GM19397 (cell line): ENCODE data around the gene CLEC12A.
"Not testable (repeated sequence)": the region's sequence is repeated elsewhere in the genome, so short reads cannot be mapped to it uniquely, and the experiment has no call there.

Source experiments
- ATAC-seq: cut with Tn5 transposase; IDR thresholded peaks from one replicate; pipeline ENCODE4 v1.9.1; 2021; ENCODE audit warnings: mild to moderate bottlenecking, moderate library complexity; ENCODE audit not compliant: unreplicated experiment

CLEC12A gene

DNA sequence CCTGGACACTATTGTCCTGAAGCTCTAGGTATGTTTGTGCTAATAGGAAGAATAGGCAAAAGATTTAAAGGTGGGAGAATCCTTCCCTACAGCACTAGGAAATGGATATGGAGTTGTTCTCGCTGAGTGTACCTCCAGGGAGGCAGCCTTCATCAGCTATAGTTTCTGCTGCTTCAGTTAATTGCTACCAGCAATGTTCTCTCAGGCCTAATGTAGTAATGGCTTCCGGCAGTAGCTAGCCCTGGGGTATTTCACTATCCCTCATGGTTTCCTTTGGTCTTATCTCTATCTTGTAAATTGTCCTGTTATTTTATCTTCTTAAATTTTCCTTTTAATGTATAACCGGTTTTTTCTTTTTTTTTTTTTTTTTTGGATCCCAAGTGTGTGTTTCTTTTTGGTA is 9.3 kb upstream of the CLEC12A start:
- ATAC-seq = no peak

DNA sequence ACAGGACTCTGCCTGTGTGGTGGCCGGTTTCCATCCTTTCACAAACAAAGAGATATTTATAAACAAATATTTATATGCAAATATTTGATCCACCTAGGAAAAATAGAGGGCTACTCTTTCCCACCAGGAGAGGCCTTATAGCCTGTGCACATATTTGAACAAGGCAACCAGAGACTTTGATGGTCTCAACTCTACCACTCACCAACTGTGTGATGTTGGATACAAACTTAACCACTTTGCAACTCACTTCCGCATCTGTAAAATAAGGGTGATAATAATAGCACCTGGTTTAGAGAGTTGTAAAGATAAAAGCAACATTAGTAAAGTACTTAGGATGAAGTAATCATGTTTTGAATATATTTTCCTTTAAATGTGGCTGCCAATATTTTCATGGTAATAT is 1.5 kb upstream of the CLEC12A start:
- ATAC-seq = no peak

DNA sequence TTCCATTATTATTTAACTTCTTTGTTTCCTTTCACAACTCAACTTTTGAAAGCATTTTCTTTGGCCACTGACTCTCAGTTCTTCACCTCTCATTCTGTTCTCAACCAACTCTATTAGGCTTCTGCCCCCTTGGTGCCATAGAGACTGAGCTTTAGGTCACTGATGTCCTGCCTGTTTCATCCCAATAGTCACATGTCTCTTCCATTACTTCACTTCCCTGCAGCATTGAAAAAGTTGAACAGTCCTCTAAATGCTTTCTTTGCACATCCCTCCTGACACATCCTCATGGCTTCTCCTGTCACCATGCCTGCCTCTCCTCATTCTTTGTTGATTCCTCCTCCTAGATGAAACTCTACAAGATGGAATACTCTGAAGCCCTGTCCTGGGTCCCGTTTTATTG is 2.7 kb downstream of the CLEC12A start:
- no peak for ATAC-seq

DNA sequence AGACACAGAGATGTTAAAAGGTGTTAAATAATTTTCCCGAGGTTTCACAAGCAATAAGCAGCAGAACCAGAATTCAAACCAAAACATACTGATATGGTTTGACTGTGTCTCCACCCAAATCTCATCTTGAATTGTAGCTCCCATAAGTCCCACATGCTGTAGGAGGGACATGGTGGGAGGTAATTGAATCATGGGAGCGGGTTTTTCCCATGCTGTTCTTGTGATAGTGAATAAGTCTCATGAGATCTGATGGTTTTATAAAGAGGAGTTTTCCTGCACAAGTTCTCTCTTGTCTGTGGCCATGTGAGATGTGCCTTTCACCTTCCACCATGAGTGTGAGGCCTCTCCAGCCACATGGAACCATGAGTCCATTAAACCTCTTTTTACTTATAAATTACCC is 3.5 kb downstream of the CLEC12A start:
- not testable (repeated sequence) for ATAC-seq

DNA sequence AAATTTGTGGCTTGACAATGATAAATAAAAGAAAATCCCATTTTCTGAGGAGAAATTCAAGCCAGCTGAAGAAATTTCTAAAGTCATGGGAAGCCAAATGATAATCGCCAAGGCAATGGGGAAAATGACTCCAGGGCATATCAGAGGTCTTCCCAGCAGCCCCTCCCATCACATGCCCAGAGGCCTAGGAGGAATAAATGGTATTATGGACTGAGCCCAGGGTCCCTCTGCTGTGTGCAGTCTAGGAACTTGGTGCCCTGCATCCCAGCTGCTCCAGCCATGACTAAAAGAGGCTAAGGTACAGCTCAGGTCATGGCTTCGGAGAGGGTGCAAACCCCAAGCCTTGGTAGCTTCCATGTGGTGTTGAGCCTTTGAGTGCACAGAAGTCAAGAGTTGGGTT is 4.4 kb downstream of the CLEC12A start:
- ATAC-seq = no peak

- ATAC-seq = not testable (repeated sequence)
Measured at GRCh38 chr12:9976626-9977025, 5.4 kb downstream of the CLEC12A start.

GRCh38 chr12:9977916-9978315 is 6.7 kb downstream of the CLEC12A start:
- ATAC-seq = no peak

GRCh38 chr12:9980126-9980525 is 8.9 kb downstream of the CLEC12A start:
- no peak for ATAC-seq

GRCh38 chr12:9991876-9992275 is 20.7 kb downstream of the CLEC12A start:
- ATAC-seq = no peak

DNA sequence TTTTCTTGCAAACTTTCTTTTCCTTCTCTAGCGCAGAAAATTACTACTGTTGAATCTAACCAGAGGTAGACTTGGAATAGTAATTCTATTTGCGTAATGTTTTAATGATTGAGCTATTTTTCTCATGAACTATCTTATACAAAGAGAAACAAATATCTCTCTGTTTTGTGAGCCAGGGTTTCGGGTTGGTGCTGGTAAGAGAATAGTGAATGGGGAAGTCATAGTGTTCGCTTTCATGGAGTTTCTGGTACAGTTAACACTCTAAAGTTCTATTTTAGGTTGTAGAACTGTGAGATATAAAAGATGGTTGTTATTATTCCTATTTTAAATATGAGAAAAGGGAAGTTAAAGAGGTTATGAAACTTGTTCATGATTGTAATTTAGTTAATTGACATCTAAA is 21.1 kb downstream of the CLEC12A start:
- no peak for ATAC-seq

- ATAC-seq = no peak
Measured at GRCh38 chr12:9999016-9999415, 27.8 kb downstream of the CLEC12A start, which contains the start of gene CLEC1B. Gene CLEC1B (minus strand): TSS chr12:9999121. CDS start chr12:9999100, 21 bp downstream.

GRCh38 chr12:10001171-10001776 is 30.1 kb downstream of the CLEC12A start:
- no peak for ATAC-seq

- no peak for ATAC-seq
Measured at GRCh38 chr12:10012630-10013330, 41.6 kb downstream of the CLEC12A start.

DNA sequence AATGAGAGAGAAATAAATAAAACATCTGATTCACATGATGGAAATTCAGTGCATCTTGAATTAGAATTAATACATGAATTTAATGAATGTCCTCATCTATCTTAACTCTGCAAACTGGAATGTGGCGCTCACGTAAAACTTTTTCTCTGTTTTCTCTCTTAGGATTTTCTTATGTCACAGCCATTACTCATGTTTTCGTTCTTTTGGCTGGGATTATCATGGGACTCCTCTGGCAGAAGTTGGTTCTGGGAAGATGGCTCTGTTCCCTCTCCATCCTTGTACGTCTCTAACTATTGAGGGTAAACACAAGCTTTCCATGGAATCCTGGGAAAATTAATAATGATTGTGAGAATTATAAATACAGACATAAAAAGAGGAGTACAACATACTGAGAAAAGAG is 44.2 kb downstream of the CLEC12A start:
- ATAC-seq = no peak

DNA sequence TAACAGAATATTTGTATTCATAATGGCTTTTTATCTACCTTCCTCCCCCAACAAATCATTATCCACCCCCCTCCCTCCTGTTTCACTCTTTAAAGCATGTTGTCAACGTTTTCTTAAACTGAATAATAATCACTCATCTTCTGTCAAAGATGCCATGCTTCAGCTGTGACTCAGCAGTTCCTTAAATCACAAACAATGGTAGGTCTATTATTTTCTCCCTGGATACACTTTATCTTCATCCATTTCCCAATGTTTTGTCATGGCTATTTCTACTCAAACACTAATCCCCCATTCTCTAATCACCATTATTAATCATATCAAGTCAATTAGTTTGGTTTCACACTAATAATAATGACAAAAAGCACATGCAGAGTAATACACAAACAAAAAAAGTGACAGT is 45.7 kb downstream of the CLEC12A start:
- no peak for ATAC-seq

DNA sequence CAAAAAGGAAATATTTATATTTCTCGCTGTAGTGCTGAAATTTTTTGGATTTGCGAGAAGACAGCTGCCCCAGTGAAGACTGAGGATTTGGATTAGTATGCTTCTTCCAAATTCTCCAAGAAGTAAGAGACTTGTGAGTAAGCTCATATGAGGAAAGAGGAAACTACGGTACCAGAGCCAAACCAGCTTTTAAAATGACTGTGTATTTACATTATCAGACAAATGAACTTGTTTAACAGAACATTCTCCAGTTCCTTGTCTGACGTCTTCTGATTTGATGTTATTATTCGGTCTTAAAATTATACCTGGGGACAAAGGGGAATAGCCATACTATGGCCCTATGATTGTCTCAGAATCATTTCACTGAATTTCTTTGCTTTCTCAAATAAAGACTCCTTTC is 47.2 kb downstream of the CLEC12A start:
- no peak for ATAC-seq

DNA sequence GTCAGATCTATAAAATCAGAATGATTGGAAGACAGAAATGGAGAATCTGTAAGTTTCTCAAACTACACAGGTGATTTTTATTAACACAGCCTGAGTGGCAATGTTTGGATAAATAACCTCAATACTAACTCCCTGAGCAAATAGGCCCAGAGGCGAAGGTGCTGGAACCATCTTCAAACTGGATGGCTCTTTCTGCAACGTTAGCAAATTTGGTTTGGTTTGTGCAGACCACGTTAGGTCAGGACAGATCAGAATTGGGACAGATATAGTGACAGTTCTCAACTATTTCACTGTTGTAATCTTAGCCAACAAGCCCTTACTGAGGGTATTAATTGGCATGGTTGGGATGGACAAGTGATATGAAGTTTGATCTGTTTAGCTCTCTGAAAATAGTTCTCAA is 50.1 kb downstream of the CLEC12A start:
- no peak for ATAC-seq

DNA sequence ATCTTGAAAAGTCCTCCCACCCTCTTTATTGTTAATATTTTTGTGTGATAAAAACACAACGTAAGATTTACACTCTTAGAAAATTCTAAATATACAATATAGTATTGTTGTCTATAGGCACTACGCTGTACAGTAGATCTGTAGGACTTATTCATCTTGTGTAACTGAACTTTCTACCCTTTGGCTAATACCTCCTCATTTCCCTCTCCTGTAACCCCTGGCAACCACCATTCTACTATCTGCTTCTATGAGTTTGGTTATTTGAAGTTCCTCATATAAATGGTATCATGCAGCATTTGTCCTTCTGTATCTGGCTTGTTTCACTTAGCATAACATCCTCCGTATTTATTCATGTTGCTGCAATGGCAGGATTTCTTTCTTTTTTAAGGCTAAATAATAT is 54.0 kb downstream of the CLEC12A start:
- no peak for ATAC-seq

DNA sequence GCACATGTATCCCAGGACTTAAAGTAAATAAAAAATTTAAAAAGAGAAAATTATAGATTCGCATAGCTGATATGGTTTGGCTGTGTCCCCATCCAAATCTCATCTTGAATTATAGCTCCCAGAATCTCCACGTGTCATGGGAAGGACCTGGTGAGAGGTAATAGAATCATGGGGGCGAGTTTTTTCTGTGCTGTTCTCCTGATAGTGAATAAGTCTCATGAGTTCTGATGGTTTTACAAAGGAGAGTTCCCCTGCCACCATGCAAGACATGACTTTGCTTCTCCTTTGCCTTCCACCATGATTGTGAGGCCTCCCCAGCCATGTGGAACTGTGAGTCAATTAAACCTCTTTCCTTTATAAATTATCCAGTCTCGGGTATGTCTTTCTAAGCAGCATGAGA is 55.5 kb downstream of the CLEC12A start:
- not testable (repeated sequence) for ATAC-seq

GRCh38 chr12:10027311-10027710 is 56.1 kb downstream of the CLEC12A start:
- no peak for ATAC-seq

- ATAC-seq = no peak
Measured at GRCh38 chr12:10027721-10028120, 56.5 kb downstream of the CLEC12A start.

GRCh38 chr12:10030446-10030845 is 59.2 kb downstream of the CLEC12A start, which contains the start of gene CLEC9A:
Gene CLEC9A (plus strand): TSS chr12:10030682. CDS start chr12:10052688, 22,006 bp downstream.
- ATAC-seq = no peak

- ATAC-seq = no peak
Measured at GRCh38 chr12:10031321-10031720, 60.1 kb downstream of the CLEC12A start.
